K562 (cell line): Measurements from ENCODE around the gene HSF5. TPM values are rescaled to one million over a fixed set of nuclear protein-coding genes. Genes with fewer than 3 reads are reported as not detected.
A peak's percentile ranks its signal among the peaks of the same experiment; 100 is the strongest.

Experiments
- ATAC-seq: fragments of 200-7000 bp; cut with Tn5 transposase; 3 replicates; pipeline ENCODE4 v1.9.1; 2020; ENCODE audit warnings: moderate library complexity
- BruUV-seq: library from RNA; stranded (reverse); fragments of 400-500 nt; replicated peaks from 2 replicates; lab custom pipeline; 2021; lab: Mats Ljungman, UMichigan
- CTCF ChIA-PET: fragments of 300-600 bp; formaldehyde crosslinking; extraction: SDS; loops from one replicate; lab custom pipeline; 2021; ENCODE audit warnings: low intra/inter-chr PET ratio; lab: Yijun Ruan, JAX
- POLR2A ChIA-PET: fragments of 300-600, 350-650 bp; sonication (Branson Sonifier 250); formaldehyde crosslinking; extraction: SDS; loops from one replicate; lab custom pipeline; 2021; ENCODE audit warnings: antibody characterized with exemption, inconsistent platforms; lab: Yijun Ruan, JAX
- DNase-seq, 4 experiments: peaks; one replicate each; pipeline versions ENCODE4 v3.0.0 to v3.0.0-alpha.2; 2011 to 2018; ENCODE audit warnings: low spot score in 3 of 4, mixed read lengths in 3 of 4; ENCODE audit errors: extremely low read depth in 1 of 4
- FAIRE-seq: peaks from 2 replicates; lab custom pipeline; 2011; peaks lifted over from hg19 to GRCh38; lab: Jason Lieb, UNC
- H2AFZ ChIP-seq: 2 replicates; pipeline ENCODE4 v1.6.0; 2011; ENCODE audit warnings: low read depth, low read length, control low read depth, inconsistent platforms
- H3K27ac ChIP-seq: fragments of 200-600 bp; 3 replicates; pipeline ENCODE4 v1.8.0; 2011; ENCODE audit warnings: low read depth, mild to moderate bottlenecking, control low read depth, inconsistent platforms, low read length, moderate library complexity, mixed read lengths; ENCODE audit errors: extremely low read depth
- H3K27me3 ChIP-seq, 2 experiments: fragments of 300-600 bp in 1 of 2; 2 replicates in 1 of 2; 3 replicates in 1 of 2; pipeline versions ENCODE4 v1.6.0 to v1.8.0; 2011; ENCODE audit warnings: inconsistent platforms in 2 of 2, low read length in 2 of 2, mild to moderate bottlenecking in 1 of 2, mixed read lengths in 1 of 2, moderate library complexity in 1 of 2; ENCODE audit not compliant: control insufficient read depth in 2 of 2, insufficient read depth in 2 of 2
- H3K36me3 ChIP-seq: fragments of 300-600 bp; 3 replicates; pipeline ENCODE4 v1.8.0; 2011; ENCODE audit warnings: mild to moderate bottlenecking, low read length, inconsistent platforms; ENCODE audit not compliant: control insufficient read depth, insufficient read depth
- H3K4me1 ChIP-seq, 2 experiments: fragments of 200-600 bp in 1 of 2; replicated peaks in 1 of 2; 2 replicates in 1 of 2; 3 replicates in 1 of 2; pipeline versions ENCODE4 v1.5.1 to v1.8.0; 2011; ENCODE audit warnings: inconsistent platforms in 2 of 2, low read length in 2 of 2, mild to moderate bottlenecking in 1 of 2, mixed read lengths in 1 of 2, moderate library complexity in 1 of 2; ENCODE audit not compliant: control insufficient read depth in 2 of 2, insufficient read depth in 2 of 2
- H3K4me2 ChIP-seq: 2 replicates; pipeline ENCODE4 v1.6.1; 2011; ENCODE audit warnings: low read length, control low read depth, inconsistent platforms, mixed read lengths; ENCODE audit not compliant: insufficient read depth
- H3K4me3 ChIP-seq: fragments of 200-600 bp; sonication (generic), shearing (Covaris generic); 2 replicates; pipeline ENCODE4 v1.5.1; 2016; ENCODE audit warnings: control low read depth, inconsistent platforms
- H3K79me2 ChIP-seq: fragments of 200-600 bp; 3 replicates; pipeline ENCODE4 v1.8.0; 2011; ENCODE audit warnings: low read length, inconsistent platforms; ENCODE audit not compliant: control insufficient read depth, insufficient read depth
- H3K9ac ChIP-seq, 2 experiments: 2 replicates each; pipeline versions ENCODE4 v1.6.0 to v1.6.1; 2011; ENCODE audit warnings: low read depth in 2 of 2, low read length in 2 of 2, control low read depth in 1 of 2, inconsistent platforms in 1 of 2, mild to moderate bottlenecking in 1 of 2, mixed read lengths in 1 of 2; ENCODE audit not compliant: insufficient read depth in 1 of 2
- H3K9me1 ChIP-seq: one replicate; pipeline ENCODE4 v1.6.0; 2011; ENCODE audit warnings: inconsistent platforms, mild to moderate bottlenecking, low read length, moderate library complexity; ENCODE audit not compliant: control insufficient read depth, insufficient read depth
- H3K9me3 ChIP-seq: replicated peaks from 2 replicates; pipeline ENCODE4 v1.5.1; 2011; ENCODE audit warnings: low read depth, low read length, inconsistent platforms; ENCODE audit not compliant: control insufficient read depth, insufficient read depth
- H4K20me1 ChIP-seq: replicated peaks from 2 replicates; pipeline ENCODE4 v1.6.1; 2011; ENCODE audit warnings: low read length, inconsistent platforms, mixed read lengths; ENCODE audit not compliant: control insufficient read depth, insufficient read depth
- ARHGAP35 ChIP-seq: fragments of 450-650 bp; IDR thresholded peaks from 2 replicates; pipeline ENCODE4 v1.6.1; 2018; ENCODE audit not compliant: partially characterized antibody
- ARID4B ChIP-seq: sonication (generic); formaldehyde crosslinking; IDR thresholded peaks from 2 replicates; pipeline ENCODE4 v1.8.0; 2022; ENCODE audit warnings: mild to moderate bottlenecking, missing genetic modification reagents
- E2F1 ChIP-seq: sonication (generic); formaldehyde crosslinking; IDR thresholded peaks from 2 replicates; pipeline ENCODE4 v1.8.1; 2023; ENCODE audit warnings: mild to moderate bottlenecking, missing genetic modification reagents, moderate library complexity
- HINFP ChIP-seq: fragments of 450-650 bp; conservative IDR thresholded peaks from 2 replicates; pipeline ENCODE4 v1.6.1; 2016; ENCODE audit warnings: missing genetic modification characterization, low read depth, mild to moderate bottlenecking, control low read depth, missing compliant biosample characterization
- KLF16 ChIP-seq: IDR thresholded peaks from 2 replicates; pipeline ENCODE4 v1.6.1; 2016; ENCODE audit warnings: antibody characterized with exemption
- PRPF4 ChIP-seq: fragments of 200-400 bp; formaldehyde crosslinking; IDR thresholded peaks from one replicate; pipeline ENCODE4 v1.6.1; 2017; ENCODE audit warnings: low read length, low read depth, mild to moderate bottlenecking; ENCODE audit not compliant: insufficient read depth, poor library complexity, severe bottlenecking
- RBM34 ChIP-seq: fragments of 200-400 bp; formaldehyde crosslinking; IDR thresholded peaks from 2 replicates; pipeline ENCODE4 v1.6.1; 2018; ENCODE audit warnings: low read length, borderline replicate concordance; ENCODE audit not compliant: insufficient read depth
- SIN3B ChIP-seq: fragments of 450-650 bp; IDR thresholded peaks from 2 replicates; pipeline ENCODE4 v1.6.1; 2017; ENCODE audit warnings: low read depth, mild to moderate bottlenecking, moderate library complexity
- SMARCA5 ChIP-seq: fragments of 450-650 bp; IDR thresholded peaks from 2 replicates; pipeline ENCODE4 v1.6.1; 2016
- TARDBP ChIP-seq: fragments of 450-650 bp; IDR thresholded peaks from 2 replicates; pipeline ENCODE4 v1.6.1; 2016
- YY1 ChIP-seq, 3 experiments: IDR thresholded peaks; 2 replicates each; pipeline ENCODE4 v1.6.1; 2011; ENCODE audit warnings: low read length in 2 of 3, mild to moderate bottlenecking in 2 of 3, moderate library complexity in 2 of 3, borderline replicate concordance in 1 of 3, control low read depth in 1 of 3, low read depth in 1 of 3; ENCODE audit not compliant: insufficient read depth in 3 of 3, insufficient replicate concordance in 2 of 3, control insufficient read depth in 1 of 3, insufficient read length in 1 of 3; ENCODE audit errors: extremely low read depth in 1 of 3
- ZKSCAN8 ChIP-seq: fragments of 200-800 bp; sonication (Bioruptor generic); IDR thresholded peaks from 2 replicates; pipeline ENCODE4 v1.6.1; 2016; ENCODE audit warnings: missing genetic modification characterization, missing compliant biosample characterization
- ZNF316 ChIP-seq: fragments of 450-650 bp; IDR thresholded peaks from 2 replicates; pipeline ENCODE4 v1.6.1; 2016
- ZNF76 ChIP-seq: fragments of 250-450 bp; sonication (Bioruptor Pico); IDR thresholded peaks from 2 replicates; pipeline ENCODE4 v1.4.0; 2020; ENCODE audit warnings: mild to moderate bottlenecking, moderate library complexity, borderline replicate concordance
- WGBS: fragments of 100-300 bp; shearing (Covaris generic); methylation state at CpG from one replicate; pipeline ENCODE4 v1.1.6; 2016; ENCODE audit warnings: low coverage, mixed read lengths; ENCODE audit not compliant: insufficient coverage; ENCODE audit errors: missing lambda C conversion rate; 5-methylcytosine and 5-hydroxymethylcytosine counted together
- in situ Hi-C: fragments of 300-500 bp; cut with MboI; formaldehyde crosslinking; loops from 4 replicates; pipeline ENCODE4 v1.15.0; 2018; ENCODE audit warnings: inconsistent platforms, mixed read lengths
- intact Hi-C: fragments of 100-400 bp; cut with micrococcal nuclease; formaldehyde crosslinking; loops from 2 replicates; pipeline ENCODE4 v1.14.2; 2022
- polyA plus RNA-seq, 8 experiments: library from polyadenylated mRNA; depleted of rRNA in 4 of 8; stranded (reverse) in 5 of 8; unstranded in 3 of 8; fragments of >200 nt; fragmentation: Nextera tagmentation in 2 of 8; fragmentation: Illumina TruSeq in 1 of 8; extraction: Ambion mirVana in 2 of 8; extraction: Trizol in 1 of 8; gene quantifications; 2 replicates each; pipeline versions ENCODE4 v1.2.1 to v1.2.3, GENCODE V29; 2011 to 2014; ENCODE audit warnings: inconsistent platforms in 1 of 8, missing spikeins in 1 of 8
- total RNA-seq, 7 experiments: library from RNA; depleted of rRNA in 6 of 7; stranded (reverse); fragments of >200 nt in 6 of 7; fragmentation: Illumina TruSeq in 2 of 7; extraction: Trizol in 2 of 7; gene quantifications; 2 replicates each; pipeline versions ENCODE4 v1.2.1 to v1.2.3, GENCODE V29; 2011 to 2021; ENCODE audit warnings: low replicate concordance in 1 of 7

The HSF5 gene
- total and polyA plus RNA-seq, 9 of the 15 experiments (the other 6 are each of a cell fraction or from before 2014, with no cell fraction given): 0.04 TPM; not detected in 8

GRCh38 chr17:58436805-58437239 lies 51.4 kb downstream of the HSF5 start:
- H3K79me2 ChIP-seq: no peaks in the 10 kb centered on the region
- CTCF ChIA-PET: interaction anchor here (0.6 kb wide), 1 partner anchor 98 kb away, joined by 3 read pairs; no protein-coding TSS in a partner anchor
- no peaks in the 10 kb centered on the region for H3K27me3 ChIP-seq
- H3K9ac ChIP-seq: peak overlapping the region in 1 of 2 experiments; percentile 64; a peak in 2 of 4 replicates
- FAIRE-seq (peak; percentile 95), ATAC-seq (peak; percentile 94), DNase-seq (peak; percentile 69 to 89 (median 80))
- in situ Hi-C loops: no loop called here
- no TSS peak for BruUV-seq
- H3K4me2 ChIP-seq: peak overlapping the region; percentile 57
- no peak overlapping the region for H3K4me3 ChIP-seq
- H3K4me1 ChIP-seq: peaks cover 7 to 17% of the 10 kb centered on the region in 2 experiments; a peak in 3 of 5 replicates
- 0% methylated on average over 5 of the region's 5 CpGs for WGBS
- no peaks in the 10 kb centered on the region for H3K9me3 ChIP-seq
- intact Hi-C loops: loop anchor here (5.0 kb wide), 1 partner anchor 85 kb away; the partner anchor contains the start of gene SUPT4H1
- no peaks in the 10 kb centered on the region for H3K36me3 ChIP-seq
- H2AFZ ChIP-seq: peak overlapping the region; percentile 91
- peak overlapping the region; percentile 68 for H3K27ac ChIP-seq
- H3K9me1 ChIP-seq: no peaks in the 10 kb centered on the region
- no peaks in the 10 kb centered on the region for H4K20me1 ChIP-seq
- POLR2A ChIA-PET: interaction anchor here (0.6 to 1.7 kb wide), 5 partner anchors 9 to 153 kb away, joined by 3 to 15 read pairs (median 4); no protein-coding TSS in a partner anchor
- no peak for TF ChIP-seq SIN3B
- no peak for TF ChIP-seq RBM34
- TF ChIP-seq ARID4B (CRISPR knock-in tag): no peak
- no peak for TF ChIP-seq E2F1 (CRISPR knock-in tag)
- TF ChIP-seq KLF16: peak; percentile 89
- no peak for TF ChIP-seq ZNF316
- no peak for TF ChIP-seq PRPF4
- TF ChIP-seq ZKSCAN8: no peak
- TF ChIP-seq TARDBP: no peak
- no peak for TF ChIP-seq HINFP (tag)
- TF ChIP-seq ARHGAP35: no peak
- TF ChIP-seq ZNF76 (CRISPR knock-in tag): no peak
- peak in 1 of 3 experiments; percentile 15 for TF ChIP-seq YY1 (IDR thresholded peaks at IDR 0.05; ENCODE audit: borderline replicate concordance in 1 of 3, control insufficient read depth in 1 of 3, extremely low read depth in 1 of 3, insufficient read depth in 3 of 3, insufficient read length in 1 of 3, insufficient replicate concordance in 2 of 3, low read depth in 1 of 3, low read length in 2 of 3)
- no peak for TF ChIP-seq SMARCA5
